ENCODE measurements around the gene TSPAN14. TPM values are rescaled to one million over a fixed set of nuclear protein-coding genes. Genes with fewer than 3 reads are reported as not detected.

Gene TSPAN14
- total RNA-seq, 1 experiment from 2014 or later = 46.8 TPM

DNA sequence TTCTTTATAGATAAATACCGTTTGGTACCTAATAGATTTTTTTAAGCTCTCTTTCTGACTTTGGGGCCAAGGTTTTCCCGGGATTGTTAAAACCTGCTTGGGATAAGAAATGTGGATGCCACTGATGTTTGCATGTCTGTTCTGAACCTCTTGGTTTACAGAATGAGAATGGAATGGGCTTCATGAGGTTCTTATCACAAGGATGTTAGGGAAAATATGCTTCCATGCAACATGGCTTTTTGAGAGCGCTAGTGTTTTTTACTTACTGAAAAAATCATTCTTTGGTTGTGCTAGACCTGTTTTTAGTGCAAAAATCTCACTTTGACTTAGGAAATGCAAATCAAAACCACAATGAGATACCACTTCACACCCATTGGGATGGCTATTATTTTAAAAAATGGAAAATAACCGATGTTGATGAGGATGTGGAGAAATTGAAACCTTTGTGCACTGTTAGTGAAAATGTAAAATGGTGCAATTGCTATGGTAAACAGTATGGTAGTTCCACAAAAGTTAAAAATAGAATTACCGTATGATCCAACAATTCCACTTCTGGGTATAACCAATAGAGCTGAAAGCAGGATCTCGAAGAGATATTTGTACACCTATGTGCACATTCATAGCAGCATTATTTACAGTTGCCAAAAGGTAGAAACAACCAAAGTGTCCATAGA lies 38.9 kb downstream of the TSPAN14 start:
- no peak overlapping the region for H2AFZ ChIP-seq (ENCODE audit: low read length)
- no peaks in the 10 kb centered on the region for H3K9me3 ChIP-seq (ENCODE audit: control insufficient read depth, low read depth, low read length)
- no peak overlapping the region for H3K56ac ChIP-seq (ENCODE audit: insufficient read length, low read depth, low read length)
- Mint-ChIP-seq H3K9me3 (no peaks in the 10 kb centered on the region; a peak in 1 of 5 replicates), H3K4me1 (peaks cover 9 to 15% of the 10 kb centered on the region in 2 experiments), H3K36me3 (ENCODE audit: insufficient read depth in 1 of 3, low read depth in 3 of 3) (peaks cover 16 to 38% (median 19%) of the 10 kb centered on the region in 3 experiments), H3K27me3 (ENCODE audit: low read depth) (no peaks in the 10 kb centered on the region), H3K27ac (no peak overlapping the region), H3K4me3 (no peak overlapping the region)
- whole genome bisulfite sequencing (ENCODE audit: extremely low coverage, insufficient read length, low lambda C conversion rate) = no CpG with 5 or more reads among the region's 6 CpGs
- no peak overlapping the region for H4K8ac ChIP-seq (replicated peaks; ENCODE audit: insufficient read length, low read depth, low read length)
- H3K23ac ChIP-seq (ENCODE audit: insufficient read length, low read depth, low read length) = no peak overlapping the region
- no peak overlapping the region for H4K91ac ChIP-seq (ENCODE audit: insufficient read length, low read depth, low read length)
- no peaks in the 10 kb centered on the region for H3K4me1 ChIP-seq (ENCODE audit: insufficient read depth, low read length)
- no peak overlapping the region for H2BK15ac ChIP-seq (ENCODE audit: low read depth, low read length)
- H4K20me1 ChIP-seq (ENCODE audit: control insufficient read depth, insufficient read depth, insufficient read length) = no peaks in the 10 kb centered on the region
- peaks cover 5% of the 10 kb centered on the region; the same call in 1 of the 2 replicates for H3K79me2 ChIP-seq (ENCODE audit: insufficient read depth, low read length)
- H3K14ac ChIP-seq (ENCODE audit: insufficient read depth, low read length) = no peak overlapping the region
- H3K4me2 ChIP-seq (ENCODE audit: insufficient read depth, insufficient read length, low read length) = no peak overlapping the region
- no peak overlapping the region for H4K5ac ChIP-seq (ENCODE audit: insufficient read length, low read depth, low read length)
- no peak overlapping the region for H3K4ac ChIP-seq (ENCODE audit: low read depth, low read length)
- DNase-seq = no peak
- H2BK20ac ChIP-seq (ENCODE audit: low read depth, low read length, poor library complexity, severe bottlenecking) = no peak overlapping the region
- no peak overlapping the region for H3K9ac ChIP-seq (ENCODE audit: extremely low read depth, insufficient read length, low read length)
- H3K79me1 ChIP-seq (ENCODE audit: insufficient read depth, low read depth, low read length, poor library complexity, severe bottlenecking) = peaks cover 6% of the 10 kb centered on the region
- TF ChIP-seq, protein P1, sequence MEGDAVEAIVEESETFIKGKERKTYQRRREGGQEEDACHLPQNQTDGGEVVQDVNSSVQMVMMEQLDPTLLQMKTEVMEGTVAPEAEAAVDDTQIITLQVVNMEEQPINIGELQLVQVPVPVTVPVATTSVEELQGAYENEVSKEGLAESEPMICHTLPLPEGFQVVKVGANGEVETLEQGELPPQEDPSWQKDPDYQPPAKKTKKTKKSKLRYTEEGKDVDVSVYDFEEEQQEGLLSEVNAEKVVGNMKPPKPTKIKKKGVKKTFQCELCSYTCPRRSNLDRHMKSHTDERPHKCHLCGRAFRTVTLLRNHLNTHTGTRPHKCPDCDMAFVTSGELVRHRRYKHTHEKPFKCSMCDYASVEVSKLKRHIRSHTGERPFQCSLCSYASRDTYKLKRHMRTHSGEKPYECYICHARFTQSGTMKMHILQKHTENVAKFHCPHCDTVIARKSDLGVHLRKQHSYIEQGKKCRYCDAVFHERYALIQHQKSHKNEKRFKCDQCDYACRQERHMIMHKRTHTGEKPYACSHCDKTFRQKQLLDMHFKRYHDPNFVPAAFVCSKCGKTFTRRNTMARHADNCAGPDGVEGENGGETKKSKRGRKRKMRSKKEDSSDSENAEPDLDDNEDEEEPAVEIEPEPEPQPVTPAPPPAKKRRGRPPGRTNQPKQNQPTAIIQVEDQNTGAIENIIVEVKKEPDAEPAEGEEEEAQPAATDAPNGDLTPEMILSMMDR (conservative IDR thresholded peaks at IDR 0.05) = no peak
- H2BK120ac ChIP-seq (ENCODE audit: low read depth, low read length, poor library complexity, severe bottlenecking) = no peak overlapping the region
- no peaks in the 10 kb centered on the region for H3K27me3 ChIP-seq (ENCODE audit: insufficient read depth, low read length)
- no peaks in the 10 kb centered on the region for H3K23me2 ChIP-seq (ENCODE audit: insufficient read length, low read depth, low read length, poor library complexity, severe bottlenecking)
- H2BK12ac ChIP-seq (ENCODE audit: insufficient read length, low read depth, low read length) = no peak overlapping the region
- no peak overlapping the region for H3T11ph ChIP-seq (ENCODE audit: low read length)
- no peak overlapping the region for H3K27ac ChIP-seq (ENCODE audit: insufficient read length, low read depth, low read length)
- H3K18ac ChIP-seq (ENCODE audit: insufficient read length, low read depth, low read length) = no peak overlapping the region
- H2BK5ac ChIP-seq (ENCODE audit: insufficient read length, low read length) = no peak overlapping the region
- H2AK5ac ChIP-seq (ENCODE audit: insufficient read length, low read length) = no peak overlapping the region
